ENCODE measurements around the gene PLEKHM3. TPM values are rescaled to one million over a fixed set of nuclear protein-coding genes. Genes with fewer than 3 reads are reported as not detected.

Gene PLEKHM3
- total and polyA plus RNA-seq, 4 donors: 3.0 to 18.3 (median 5.5) TPM

- Histone ChIP-seq H3K27ac (ENCODE audit: low read depth in 1 of 2, low read length in 2 of 2) (no peak overlapping the region), H3K4me3 (ENCODE audit: low read depth in 1 of 3, low read length in 3 of 3) (no peak overlapping the region), H3K36me3 (ENCODE audit: control insufficient read depth in 4 of 4, insufficient read depth in 3 of 4, low read depth in 1 of 4, low read length in 3 of 4) (no peaks in the 10 kb centered on the region), H3K4me1 (ENCODE audit: control insufficient read depth in 4 of 4, insufficient read depth in 4 of 4, low read length in 3 of 4) (peaks cover 0 to 5% (median under 1%) of the 10 kb centered on the region in 4 donors), H3K9ac (ENCODE audit: low read depth in 1 of 2, low read length in 2 of 2) (no peak overlapping the region), H3K27me3 (ENCODE audit: control insufficient read depth in 4 of 4, insufficient read depth in 4 of 4, low read length in 3 of 4) (no peaks in the 10 kb centered on the region), H3K9me3 (ENCODE audit: control insufficient read depth in 4 of 4, low read length in 3 of 4) (no peaks in the 10 kb centered on the region)
- no peak for DNase-seq (ENCODE audit: low spot score)
- TF ChIP-seq FOXA1 (IDR thresholded peaks at IDR 0.05) (no peak), CTCF (IDR thresholded peaks at IDR 0.05; ENCODE audit: low read depth, low read length, missing input control) (no peak), RXRA (IDR thresholded peaks at IDR 0.05) (no peak)
- WGBS: 94% methylated on average over 3 of the region's 3 CpGs
These were observed 72.0 kb downstream of the PLEKHM3 start for GRCh38 chr2:207953354-207953753.

- DNase-seq (ENCODE audit: low spot score): no peak
- Histone ChIP-seq H3K9ac (ENCODE audit: low read depth in 1 of 2, low read length in 2 of 2) (no peak overlapping the region), H3K4me1 (ENCODE audit: control insufficient read depth in 4 of 4, insufficient read depth in 4 of 4, low read length in 3 of 4) (peaks cover 0 to 5% (median under 1%) of the 10 kb centered on the region in 4 donors), H3K36me3 (ENCODE audit: control insufficient read depth in 4 of 4, insufficient read depth in 3 of 4, low read depth in 1 of 4, low read length in 3 of 4) (no peaks in the 10 kb centered on the region), H3K9me3 (ENCODE audit: control insufficient read depth in 4 of 4, low read length in 3 of 4) (no peaks in the 10 kb centered on the region), H3K27ac (ENCODE audit: low read depth in 1 of 2, low read length in 2 of 2) (no peak overlapping the region), H3K27me3 (ENCODE audit: control insufficient read depth in 4 of 4, insufficient read depth in 4 of 4, low read length in 3 of 4) (no peaks in the 10 kb centered on the region), H3K4me3 (ENCODE audit: low read depth in 1 of 3, low read length in 3 of 3) (no peak overlapping the region)
- TF ChIP-seq MAX (IDR thresholded peaks at IDR 0.05) (no peak), RAD21 (IDR thresholded peaks at IDR 0.05) (no peak), SP1 (IDR thresholded peaks at IDR 0.05) (no peak), FOXA2 (IDR thresholded peaks at IDR 0.05) (no peak), TAF1 (conservative IDR thresholded peaks at IDR 0.05) (no peak), HNF4A (conservative IDR thresholded peaks at IDR 0.05) (no peak), EGR1 (IDR thresholded peaks at IDR 0.05; ENCODE audit: low read depth in 2 of 2) (no peak), NR2F2 (IDR thresholded peaks at IDR 0.05) (no peak), ZBTB33 (IDR thresholded peaks at IDR 0.05) (no peak), FOXA1 (IDR thresholded peaks at IDR 0.05) (no peak), YY1 (IDR thresholded peaks at IDR 0.05) (no peak), REST (IDR thresholded peaks at IDR 0.05) (no peak), ATF3 (IDR thresholded peaks at IDR 0.05) (no peak), HNF4G (IDR thresholded peaks at IDR 0.05) (no peak), CTCF (IDR thresholded peaks at IDR 0.05; ENCODE audit: low read depth, low read length, missing input control) (no peak), GABPA (IDR thresholded peaks at IDR 0.05 in 1 of 2, conservative IDR thresholded peaks at IDR 0.05 in 1 of 2) (no peak), RXRA (IDR thresholded peaks at IDR 0.05) (no peak)
- 78% methylated on average over 6 of the region's 6 CpGs for WGBS
These were observed 72.6 kb downstream of the PLEKHM3 start for GRCh38 chr2:207952564-207953345.

Data from liver (tissue), 9 donors.